ENCODE results near the gene DCDC2C.
"Not testable (repeated sequence)": the region's sequence is repeated elsewhere in the genome, so short reads cannot be mapped to it uniquely, and the experiment has no call there.

DCDC2C gene

DNA sequence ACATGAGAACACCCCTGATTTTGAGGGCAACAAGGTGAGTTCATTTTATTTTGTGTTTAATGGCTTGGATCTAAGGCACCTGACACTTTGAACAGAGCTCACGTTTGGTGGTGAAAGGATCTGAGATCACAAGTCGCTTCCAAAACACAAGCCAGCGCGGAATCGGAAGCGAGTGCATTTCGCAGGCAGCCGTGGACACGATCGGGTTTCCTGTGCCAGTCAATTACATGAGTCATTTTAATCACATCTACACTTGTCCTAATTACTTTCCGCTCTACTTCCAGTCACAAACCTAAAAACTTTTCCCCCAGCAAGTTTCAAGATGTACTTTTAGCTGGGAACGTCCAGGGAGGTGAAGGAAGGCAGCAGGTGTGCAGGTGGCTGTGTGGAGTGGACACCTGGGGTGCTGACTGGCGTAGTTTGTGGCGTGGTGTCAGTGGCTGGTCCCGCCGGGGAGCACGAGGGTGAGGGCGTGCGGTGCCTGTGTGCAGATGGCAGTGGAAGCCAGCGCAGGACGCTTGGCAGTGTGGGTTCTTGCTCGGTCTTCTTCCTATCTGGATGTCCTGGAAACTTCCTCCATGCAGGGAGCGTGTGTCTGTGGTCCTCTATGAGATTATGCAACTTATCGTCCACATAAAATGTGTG is 75.6 kb downstream of the DCDC2C start:
- no peak for DNase-seq

DNA sequence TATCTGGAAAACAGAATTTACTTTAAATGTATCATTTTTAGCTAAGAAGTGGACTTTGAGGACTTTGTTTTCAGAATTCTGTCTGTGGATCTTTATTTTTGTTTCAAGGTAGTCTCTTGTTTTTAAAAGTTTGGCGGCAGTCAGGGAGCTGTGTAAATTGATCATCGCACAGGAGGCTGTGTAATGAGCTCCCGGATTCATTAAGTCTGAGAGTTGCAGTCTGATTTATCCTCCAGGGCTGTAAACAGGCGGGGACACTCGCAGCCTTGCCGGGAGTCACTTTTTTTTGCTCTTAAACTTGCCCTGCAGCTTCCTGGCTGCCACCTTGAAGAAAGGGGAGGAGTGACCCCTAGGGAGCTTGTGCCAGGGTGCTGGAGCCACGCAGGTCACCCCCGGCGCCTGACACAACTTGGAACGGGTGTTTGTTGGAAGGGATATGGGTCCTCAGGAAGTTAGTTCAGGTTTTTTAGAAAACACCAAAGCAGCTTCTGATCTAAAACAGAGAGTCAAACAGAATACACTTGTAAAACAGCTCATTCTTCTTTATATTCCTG is 76.2 kb downstream of the DCDC2C start:
- no peak for DNase-seq

DNA sequence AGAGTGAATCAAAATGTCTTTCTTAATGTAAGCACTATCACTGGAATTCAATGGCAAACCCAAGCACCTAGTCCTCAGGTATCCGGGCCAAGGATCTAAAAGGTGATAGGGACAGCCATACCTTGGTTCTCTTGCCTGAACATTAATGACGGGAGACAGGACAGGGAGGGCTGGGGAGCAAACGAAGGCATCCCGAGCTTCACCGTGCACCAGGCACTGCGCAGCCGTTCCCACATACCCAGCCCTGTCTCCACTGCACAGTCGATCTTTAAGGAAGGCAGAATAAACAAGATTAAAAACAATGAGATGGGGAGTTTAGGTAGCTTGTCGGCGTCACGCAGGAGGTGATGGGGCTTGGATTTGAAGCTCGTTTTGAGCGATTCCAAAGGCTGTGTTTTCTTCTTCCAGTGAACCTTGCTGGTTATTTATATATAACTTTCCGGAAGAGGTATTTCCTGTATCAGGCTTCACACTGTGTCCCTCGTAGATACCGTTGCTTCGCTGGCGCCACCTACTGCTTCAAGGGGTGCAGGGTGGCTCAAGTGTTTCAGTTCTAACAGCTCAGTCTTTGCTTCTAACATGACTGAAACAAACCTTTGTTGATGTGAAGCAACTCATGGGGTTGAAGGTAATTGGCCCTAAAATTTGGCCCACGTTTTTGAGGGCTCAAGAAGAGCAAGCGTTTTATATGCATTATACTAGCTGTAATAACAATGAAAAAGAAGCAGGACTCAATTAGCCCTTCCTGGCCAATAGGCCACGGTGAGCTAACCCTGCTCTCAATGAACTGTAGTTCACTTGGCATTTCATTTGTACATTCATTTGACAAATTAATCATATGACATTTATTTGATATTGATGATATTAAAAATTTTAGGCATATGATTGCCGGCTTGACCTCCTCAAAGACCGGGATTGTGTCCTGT is 77.4 kb downstream of the DCDC2C start:
- DNase-seq = peak; percentile 57

- no peak for DNase-seq
Measured at GRCh38 chr2:3784731-3785130, 81.4 kb downstream of the DCDC2C start.

DNA sequence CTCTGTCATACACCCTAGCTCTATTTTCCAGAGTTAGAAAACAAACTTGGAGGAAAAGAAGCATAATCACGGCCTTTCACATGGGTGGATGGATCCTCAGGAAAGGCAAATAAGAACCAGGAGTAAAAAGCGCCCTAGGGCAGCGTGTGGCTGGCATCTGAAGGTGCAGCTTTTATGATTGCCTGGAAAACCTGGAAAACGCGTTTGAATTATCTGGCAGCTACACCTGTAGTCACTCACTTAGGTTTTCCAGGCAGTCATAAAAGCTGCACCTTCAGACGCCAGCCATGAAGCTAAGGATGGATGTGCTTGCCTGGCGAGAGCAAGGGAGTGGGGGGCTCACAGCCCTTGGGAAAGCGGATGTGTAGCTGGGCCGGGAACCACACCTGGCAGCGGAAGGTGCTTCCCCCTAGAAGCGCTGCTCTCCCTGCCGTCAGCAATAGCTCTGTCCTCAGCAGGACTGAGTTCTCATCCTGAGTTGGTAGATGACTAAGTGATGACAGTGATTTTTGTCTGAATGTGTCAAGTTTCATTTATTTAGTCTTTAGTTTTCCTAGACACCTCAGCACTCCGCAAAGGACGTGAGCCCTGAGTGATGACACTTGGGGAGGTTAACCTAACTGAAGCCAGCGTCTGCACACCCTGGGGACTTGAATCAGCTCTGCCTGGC is 82.0 kb downstream of the DCDC2C start:
- no peak for DNase-seq

- no peak for DNase-seq
Measured at GRCh38 chr2:3785890-3786273, 82.5 kb downstream of the DCDC2C start.

DNA sequence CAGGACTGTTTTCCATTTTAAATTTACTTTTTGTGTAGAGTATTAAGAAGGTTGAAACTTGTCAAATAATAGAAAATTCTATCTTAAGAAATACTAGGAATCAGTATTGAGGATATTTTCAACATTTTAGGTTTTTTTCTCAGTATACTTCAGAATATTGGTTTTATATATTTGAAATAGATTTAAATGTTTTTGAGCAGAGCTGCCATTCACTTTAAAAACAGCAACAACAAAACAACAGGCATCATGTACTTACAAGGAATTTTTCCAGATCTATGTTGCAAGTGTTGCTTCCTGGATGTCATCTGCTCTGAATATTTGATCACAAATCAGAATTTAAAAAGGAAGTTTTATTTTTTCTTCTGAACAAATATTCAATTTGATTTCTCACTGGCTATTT is 84.4 kb downstream of the DCDC2C start:
- DNase-seq = no peak

DNA sequence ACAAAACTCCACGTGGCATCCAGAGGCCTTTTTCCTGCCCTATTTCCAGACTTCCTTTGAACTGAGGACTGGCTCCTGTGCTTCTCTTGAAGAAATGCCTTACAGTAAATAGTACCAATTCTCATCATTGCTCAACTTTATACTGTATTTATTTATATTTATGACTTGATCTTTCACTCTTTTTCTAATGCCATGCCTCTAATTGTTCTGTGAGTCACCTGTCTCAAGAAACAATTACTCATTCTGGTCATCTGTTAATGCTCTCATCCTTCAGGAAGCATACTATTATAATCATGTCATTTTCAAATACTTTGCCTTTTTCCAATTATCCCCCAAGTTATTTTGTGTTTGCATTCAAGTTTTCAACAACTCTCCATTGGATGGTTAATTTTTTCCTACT is 85.9 kb downstream of the DCDC2C start:
- no peak for DNase-seq

GRCh38 chr2:3793249-3793648 is 89.9 kb downstream of the DCDC2C start:
- no peak for DNase-seq

DNA sequence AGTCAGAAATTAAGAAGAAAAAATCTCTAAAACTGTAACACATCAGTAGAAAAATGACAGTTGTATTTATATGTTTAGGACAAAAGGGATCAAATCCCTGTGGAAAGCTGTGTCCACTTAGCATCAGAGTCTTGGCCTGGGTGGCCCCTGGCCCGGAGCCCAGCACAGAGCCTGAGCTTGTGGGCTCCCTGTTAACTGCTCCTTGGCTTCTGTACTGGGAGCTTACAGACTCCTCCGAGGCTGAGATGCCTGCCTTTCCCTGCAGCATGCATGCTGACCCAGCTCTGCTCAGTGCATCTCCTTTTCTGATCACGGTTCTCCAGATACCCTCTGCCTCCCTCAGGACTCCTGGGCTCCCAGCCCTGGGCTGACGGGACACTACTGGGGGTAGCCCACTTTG is 98.1 kb downstream of the DCDC2C start:
- DNase-seq = no peak

GRCh38 chr2:3805201-3805939 is 102.0 kb downstream of the DCDC2C start:
- DNase-seq = no peak

- no peak for DNase-seq
Measured at GRCh38 chr2:3806168-3806567, 102.8 kb downstream of the DCDC2C start.

DNA sequence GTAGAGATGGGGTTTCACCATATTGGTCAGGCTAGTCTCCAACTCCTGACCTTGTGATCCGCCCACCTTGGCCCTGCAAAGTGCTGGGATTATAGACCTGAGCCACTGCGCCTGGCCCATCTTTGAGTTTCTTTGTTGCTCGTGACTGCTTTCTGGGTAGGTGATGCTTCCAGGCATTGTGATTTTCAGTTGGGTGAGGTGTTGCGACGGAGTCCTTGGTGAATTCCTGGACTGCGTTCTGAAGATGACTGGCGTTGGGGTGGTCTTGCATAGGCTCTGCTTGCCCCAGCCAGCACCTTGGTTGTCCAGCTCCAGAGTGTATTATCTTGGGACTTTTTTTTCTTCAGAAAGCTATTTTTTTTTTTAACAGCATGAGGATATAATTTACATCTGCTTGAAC is 103.4 kb downstream of the DCDC2C start:
- no peak for DNase-seq

- DNase-seq = no peak
Measured at GRCh38 chr2:3807853-3808252, 104.5 kb downstream of the DCDC2C start.

DNA sequence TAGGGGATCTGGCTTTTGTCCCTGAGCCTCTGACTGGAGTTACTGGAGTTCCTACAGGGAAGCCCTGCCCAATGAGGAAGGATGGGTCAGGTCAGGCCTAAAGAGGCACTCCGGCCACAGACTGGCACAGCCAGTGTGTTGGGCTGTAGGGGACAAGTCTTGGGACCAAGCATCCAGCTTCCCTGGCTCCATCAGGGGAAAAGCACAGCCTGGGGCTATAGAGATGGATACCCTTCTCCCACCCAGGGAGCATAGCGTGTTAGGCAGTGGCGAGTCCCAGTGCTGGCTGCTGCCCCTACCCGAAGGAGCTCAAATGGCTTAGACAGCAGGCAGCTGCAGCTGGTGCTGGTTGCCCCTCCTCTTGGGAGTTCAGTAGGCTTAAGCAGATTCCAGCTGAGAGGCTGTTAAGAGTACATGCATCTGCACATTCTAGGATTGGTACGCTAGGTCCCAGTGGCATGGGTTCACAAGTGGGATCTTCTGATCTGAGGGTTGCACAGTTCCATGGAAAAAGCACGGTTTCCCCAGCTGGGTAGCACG is 111.4 kb downstream of the DCDC2C start:
- DNase-seq = no peak

DNA sequence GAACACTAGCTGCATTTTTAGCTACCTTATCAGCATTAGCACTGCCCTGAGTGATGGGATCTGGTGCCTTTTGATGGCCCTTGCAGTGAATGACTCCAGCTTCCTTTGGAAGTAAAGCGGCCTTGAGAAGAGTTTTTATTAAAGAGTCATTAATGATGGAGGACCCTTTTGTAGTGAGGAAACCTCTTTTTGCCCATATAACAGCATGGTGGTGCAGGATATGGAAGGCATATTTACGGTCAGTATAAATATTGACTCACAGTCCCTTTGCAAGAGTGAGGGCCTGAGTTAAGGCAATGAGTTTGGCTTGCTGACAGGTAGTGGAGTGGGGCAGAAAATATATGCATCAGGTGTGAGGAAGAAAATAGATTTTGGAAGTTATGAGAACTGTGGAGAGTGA is 113.8 kb downstream of the DCDC2C start:
- not testable (repeated sequence) for DNase-seq

GRCh38 chr2:3823748-3824147 is 120.4 kb downstream of the DCDC2C start:
- DNase-seq = no peak

DNA sequence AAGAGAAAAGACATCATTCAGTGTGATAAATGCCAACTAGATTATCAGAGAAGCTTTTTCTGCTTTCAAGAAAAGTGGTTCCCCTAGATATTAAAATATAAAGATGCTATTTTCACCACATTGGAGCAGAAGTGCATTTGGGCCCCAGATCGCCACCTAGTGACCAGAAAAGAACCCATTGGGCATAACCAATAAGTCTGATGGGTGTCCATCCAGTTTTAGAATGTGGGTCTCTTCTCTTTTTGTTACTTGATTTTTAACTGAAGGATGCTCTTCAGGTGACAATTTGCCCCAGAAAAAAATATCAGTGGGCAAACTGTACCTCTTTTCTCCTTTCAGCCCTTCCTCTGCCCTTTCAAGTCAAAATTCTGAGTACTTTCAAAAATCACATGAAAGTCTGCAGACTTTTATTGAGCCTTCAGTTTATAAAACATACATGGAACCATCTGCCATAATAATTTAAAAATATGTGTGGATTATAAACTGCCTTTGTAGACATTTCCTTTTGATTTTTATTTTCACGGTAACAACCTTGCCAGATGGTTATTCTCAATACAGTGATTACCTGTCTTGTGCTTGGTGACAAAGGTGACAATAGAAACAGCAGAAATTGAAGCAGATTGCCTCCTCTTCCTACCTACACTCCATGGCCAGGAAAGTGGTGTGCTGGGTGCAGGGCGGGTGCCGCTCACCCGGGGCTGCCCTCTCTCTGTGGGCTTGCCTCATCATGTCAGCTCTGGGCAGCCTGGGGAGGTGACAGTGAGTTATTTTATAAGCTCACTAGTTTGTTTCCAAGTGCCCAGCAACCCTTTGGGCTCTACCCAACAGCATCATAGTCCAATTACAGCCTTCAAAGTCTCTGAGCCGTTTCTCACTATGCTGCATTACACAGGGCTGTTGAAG is 124.5 kb downstream of the DCDC2C start:
- DNase-seq = no peak

GRCh38 chr2:3830796-3831195 is 127.4 kb downstream of the DCDC2C start:
- DNase-seq = no peak

DNA sequence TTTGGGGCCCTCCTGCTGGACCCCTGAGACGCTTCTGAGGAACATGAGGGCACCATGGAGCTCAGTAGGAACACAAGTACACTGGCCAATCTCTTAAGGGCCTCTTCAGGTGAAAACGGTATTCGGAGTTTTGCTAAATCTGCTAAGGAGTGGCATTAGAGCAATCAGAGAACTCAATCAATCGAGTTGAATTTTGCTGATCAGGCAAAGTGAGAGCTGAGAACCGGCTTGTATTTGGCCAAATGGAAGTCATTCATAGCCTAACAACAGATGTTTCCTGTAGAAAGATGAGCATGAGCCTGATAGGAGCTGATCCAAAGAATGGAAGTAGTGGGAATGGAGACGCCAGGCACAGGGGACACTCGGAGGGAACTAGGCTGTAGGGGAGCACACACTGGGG is 133.7 kb downstream of the DCDC2C start:
- no peak for DNase-seq

DNA sequence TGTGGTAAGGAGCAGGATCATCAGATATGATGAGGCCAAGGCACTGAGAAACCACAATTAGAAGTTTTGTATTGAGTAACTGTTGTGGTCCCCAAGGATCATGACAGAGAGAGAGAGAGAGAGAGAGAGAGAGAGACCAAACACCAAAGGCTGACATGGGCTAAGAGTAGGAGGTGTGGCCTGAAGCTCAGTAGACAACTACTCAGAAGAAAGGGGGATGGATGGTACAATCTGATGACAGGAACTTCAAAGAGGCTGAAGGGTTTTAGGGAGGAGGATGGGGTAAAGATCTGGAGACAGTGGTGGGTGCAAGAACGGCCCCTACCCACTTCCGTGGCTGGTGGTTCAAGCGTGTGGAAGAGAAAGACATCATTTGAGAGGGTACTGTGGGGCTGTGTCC is 135.0 kb downstream of the DCDC2C start:
- DNase-seq = no peak

GRCh38 chr2:3839476-3839875 is 136.1 kb downstream of the DCDC2C start:
- DNase-seq = no peak
